Upper lobe of left lung (tissue), 6 donors: ENCODE data around the gene UBL4A. TPM values are rescaled to one million over a fixed set of nuclear protein-coding genes. Genes with fewer than 3 reads are reported as not detected.

Experiments
- ATAC-seq, 2 donors: fragments of 200-7000 bp; cut with Tn5 transposase; one replicate each; pipeline ENCODE4 v1.9.1; 2022; ENCODE audit warnings: mild to moderate bottlenecking in 2 of 2, moderate library complexity in 2 of 2; ENCODE audit not compliant: low FRiP score in 2 of 2
- DNase-seq, 2 donors: peaks; one replicate each; pipeline ENCODE4 v3.0.0-alpha.2; 2019 to 2020
- H3K27ac ChIP-seq, 4 donors: fragments of 200-600 bp; sonication (generic); one replicate each; pipeline ENCODE4 v1.5.1; 2016 to 2019
- H3K27me3 ChIP-seq, 4 donors: fragments of 200-600 bp; sonication (generic); one replicate each; pipeline ENCODE4 v1.5.1; 2017 to 2019
- H3K36me3 ChIP-seq, 4 donors: fragments of 200-600 bp; sonication (generic); one replicate each; pipeline ENCODE4 v1.5.1; 2016 to 2019
- H3K4me1 ChIP-seq, 4 donors: fragments of 200-600 bp; sonication (generic); one replicate each; pipeline ENCODE4 v1.5.1; 2018 to 2019
- H3K4me3 ChIP-seq, 4 donors: fragments of 200-600 bp; sonication (generic); one replicate each; pipeline ENCODE4 v1.5.1; 2017 to 2019; ENCODE audit warnings: mild to moderate bottlenecking in 2 of 4, moderate library complexity in 1 of 4
- H3K9me3 ChIP-seq, 4 donors: fragments of 200-600 bp; sonication (generic); one replicate each; pipeline ENCODE4 v1.5.1; 2018 to 2019
- CTCF ChIP-seq, 6 experiments: fragments of 450-650 bp in 4 of 6; fragments of 200-600 bp in 2 of 6; sonication (generic) in 2 of 6; IDR thresholded peaks; one replicate each; pipeline ENCODE4 v1.5.1; 2016 to 2019; ENCODE audit warnings: antibody characterized with exemption in 6 of 6
- EP300 ChIP-seq, 4 donors: sonication (generic); formaldehyde crosslinking; IDR thresholded peaks; one replicate each; pipeline ENCODE4 v1.5.1; 2017; ENCODE audit warnings: antibody characterized with exemption in 4 of 4, control low read depth in 2 of 4
- POLR2A ChIP-seq, 4 donors: fragments of 450-650 bp; IDR thresholded peaks; one replicate each; pipeline ENCODE4 v1.5.1; 2016 to 2017; ENCODE audit warnings: antibody characterized with exemption in 4 of 4, mild to moderate bottlenecking in 2 of 4
- POLR2AphosphoS5 ChIP-seq, 2 donors: sonication (generic); formaldehyde crosslinking; IDR thresholded peaks; one replicate each; pipeline ENCODE4 v1.5.1; 2017; ENCODE audit warnings: antibody characterized with exemption in 2 of 2
- WGBS, 2 donors: methylation state at CpG; one replicate each; pipeline ENCODE4 v1.1.5; 2017 to 2018; 5-methylcytosine and 5-hydroxymethylcytosine counted together
- total RNA-seq, 6 donors: library from RNA; depleted of rRNA in 4 of 6; stranded (reverse); fragments of >200 nt in 4 of 6; gene quantifications; one replicate each; pipeline versions ENCODE4 v1.1.0 to v1.2.1, GENCODE V29; 2016 to 2021
- donor health status: DM: no; HTN: no; CAD: no; lungs with moderate emphysema.
- donor health status: DM: no; HTN: yes; CAD: no; lungs with severe emphysema.

UBL4A gene
- total RNA-seq, 6 donors from 2014 or later = 13.6 to 52.2 (median 43.8) TPM

GRCh38 chrX:154531626-154532025, 45.2 kb upstream of the UBL4A start:
- DNase-seq (no peak), ATAC-seq (no peak)
- peak overlapping the region in 1 of 4 donors; percentile 43 for H3K27ac ChIP-seq
- no peaks in the 10 kb centered on the region for H3K27me3 ChIP-seq
- 73% methylated on average over 12 of the region's 16 CpGs; no CpG with 5 or more reads in 1 of the 2 donors for WGBS, 2 donors
- TF ChIP-seq POLR2AphosphoS5 (IDR thresholded peaks at IDR 0.05) (no peak), EP300 (IDR thresholded peaks at IDR 0.05) (no peak), CTCF (IDR thresholded peaks at IDR 0.05) (no peak), POLR2A (IDR thresholded peaks at IDR 0.05) (no peak)
- H3K9me3 ChIP-seq = no peaks in the 10 kb centered on the region
- H3K4me1 ChIP-seq = peaks cover 7 to 15% (median 9%) of the 10 kb centered on the region in 4 donors
- no peak overlapping the region for H3K4me3 ChIP-seq
- H3K36me3 ChIP-seq = peaks cover 0 to 40% (median 16%) of the 10 kb centered on the region in 4 donors

GRCh38 chrX:154530286-154530685, 43.9 kb upstream of the UBL4A start:
- Histone ChIP-seq H3K27me3 (no peaks in the 10 kb centered on the region), H3K9me3 (no peaks in the 10 kb centered on the region), H3K4me1 (peaks cover 7 to 15% (median 9%) of the 10 kb centered on the region in 4 donors), H3K27ac (no peak overlapping the region), H3K4me3 (no peak overlapping the region), H3K36me3 (peaks cover 0 to 31% (median 16%) of the 10 kb centered on the region in 4 donors)
- ATAC-seq = no peak
- no peak for DNase-seq
- WGBS, 2 donors = 83% methylated on average over 11 of the region's 11 CpGs; no CpG with 5 or more reads in 1 of the 2 donors
- TF ChIP-seq EP300 (IDR thresholded peaks at IDR 0.05) = no peak
- TF ChIP-seq CTCF (IDR thresholded peaks at IDR 0.05) = no peak
- no peak for TF ChIP-seq POLR2AphosphoS5 (IDR thresholded peaks at IDR 0.05)
- TF ChIP-seq POLR2A (IDR thresholded peaks at IDR 0.05) = no peak

- Histone ChIP-seq H3K36me3 (peaks cover 0 to 22% (median 14%) of the 10 kb centered on the region in 4 donors), H3K27me3 (no peaks in the 10 kb centered on the region), H3K4me3 (no peak overlapping the region), H3K27ac (no peak overlapping the region), H3K4me1 (peaks cover 4 to 11% (median 5%) of the 10 kb centered on the region in 4 donors), H3K9me3 (no peaks in the 10 kb centered on the region)
- DNase-seq = no peak
- WGBS, 2 donors = 70 to 87% methylated on average over 5 of the region's 6 CpGs
- no peak for TF ChIP-seq POLR2AphosphoS5 (IDR thresholded peaks at IDR 0.05)
- TF ChIP-seq POLR2A (IDR thresholded peaks at IDR 0.05) = no peak
- no peak for TF ChIP-seq EP300 (IDR thresholded peaks at IDR 0.05)
- TF ChIP-seq CTCF (IDR thresholded peaks at IDR 0.05) = no peak
- ATAC-seq = peak in 1 of 2 donors; percentile 59
Observed at GRCh38 chrX:154529206-154529612, 42.8 kb upstream of the UBL4A start.

- ATAC-seq (peak; percentile 81 to 94), DNase-seq (peak in 1 of 2 donors; percentile 79)
- H3K4me1 ChIP-seq = peaks cover 4 to 11% (median 5%) of the 10 kb centered on the region in 4 donors
- TF ChIP-seq CTCF (IDR thresholded peaks at IDR 0.05) (peak; percentile 35 to 53 (median 42)), POLR2A (IDR thresholded peaks at IDR 0.05) (peak in 1 of 4 donors; percentile 22), EP300 (IDR thresholded peaks at IDR 0.05) (no peak), POLR2AphosphoS5 (IDR thresholded peaks at IDR 0.05) (no peak)
- peaks cover 0 to 4% (median under 1%) of the 10 kb centered on the region in 4 donors for H3K36me3 ChIP-seq
- peak overlapping the region in 3 of 4 donors; percentile 16 to 33 (median 27) for H3K4me3 ChIP-seq
- no peaks in the 10 kb centered on the region for H3K9me3 ChIP-seq
- WGBS, 2 donors = 13 to 27% methylated on average over 7 to 15 of the region's 15 CpGs
- H3K27me3 ChIP-seq = no peaks in the 10 kb centered on the region
- peak overlapping the region; percentile 60 to 77 (median 72) for H3K27ac ChIP-seq
Observed at GRCh38 chrX:154526901-154527675, 40.7 kb upstream of the UBL4A start.
